Measurements from ENCODE around the gene FBXO28.

DNA sequence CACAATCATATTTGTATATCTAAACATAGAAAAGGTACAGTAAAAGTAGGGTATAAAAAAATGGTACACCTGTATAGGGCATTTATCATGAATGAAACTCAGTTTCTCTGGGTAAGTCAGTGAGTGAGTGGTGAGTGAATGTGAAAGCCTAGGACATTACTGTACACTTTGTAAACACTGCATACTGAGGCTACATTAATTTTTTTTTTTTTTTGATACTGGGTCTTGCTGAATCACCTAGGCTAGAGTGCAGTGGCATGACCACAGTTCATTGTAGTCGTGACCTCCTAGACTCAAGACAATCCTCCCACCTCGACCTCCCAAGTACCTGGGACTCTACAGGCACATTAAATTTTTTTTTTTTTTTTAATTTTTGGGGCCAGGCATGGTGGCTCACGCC lies 27.8 kb downstream of the FBXO28 start:
- TF ChIP-seq EZH2 (IDR thresholded peaks at IDR 0.05): no peak
- TF ChIP-seq POLR2AphosphoS5 (IDR thresholded peaks at IDR 0.05; ENCODE audit: borderline replicate concordance, low read depth, low read length): no peak
- no peak for TF ChIP-seq FOXP2 (optimal IDR thresholded peaks at IDR 0.05; ENCODE audit: control extremely low read depth, extremely low read length, insufficient read depth)

All from SK-N-MC (cell line).